ENCODE results near the gene ZNF467. TPM values are rescaled to one million over a fixed set of nuclear protein-coding genes. Genes with fewer than 3 reads are reported as not detected.

ZNF467 gene
- total RNA-seq, 1 donor from 2014 or later: 3.4 TPM

GRCh38 chr7:149733924-149734790, 39.2 kb downstream of the ZNF467 start:
- no peaks in the 10 kb centered on the region for H3K9me3 Mint-ChIP-seq (ENCODE audit: unreplicated experiment)
- DNase-seq (ENCODE audit: extremely low spot score, unreplicated experiment): peak; percentile 82
- TF ChIP-seq, protein P1, sequence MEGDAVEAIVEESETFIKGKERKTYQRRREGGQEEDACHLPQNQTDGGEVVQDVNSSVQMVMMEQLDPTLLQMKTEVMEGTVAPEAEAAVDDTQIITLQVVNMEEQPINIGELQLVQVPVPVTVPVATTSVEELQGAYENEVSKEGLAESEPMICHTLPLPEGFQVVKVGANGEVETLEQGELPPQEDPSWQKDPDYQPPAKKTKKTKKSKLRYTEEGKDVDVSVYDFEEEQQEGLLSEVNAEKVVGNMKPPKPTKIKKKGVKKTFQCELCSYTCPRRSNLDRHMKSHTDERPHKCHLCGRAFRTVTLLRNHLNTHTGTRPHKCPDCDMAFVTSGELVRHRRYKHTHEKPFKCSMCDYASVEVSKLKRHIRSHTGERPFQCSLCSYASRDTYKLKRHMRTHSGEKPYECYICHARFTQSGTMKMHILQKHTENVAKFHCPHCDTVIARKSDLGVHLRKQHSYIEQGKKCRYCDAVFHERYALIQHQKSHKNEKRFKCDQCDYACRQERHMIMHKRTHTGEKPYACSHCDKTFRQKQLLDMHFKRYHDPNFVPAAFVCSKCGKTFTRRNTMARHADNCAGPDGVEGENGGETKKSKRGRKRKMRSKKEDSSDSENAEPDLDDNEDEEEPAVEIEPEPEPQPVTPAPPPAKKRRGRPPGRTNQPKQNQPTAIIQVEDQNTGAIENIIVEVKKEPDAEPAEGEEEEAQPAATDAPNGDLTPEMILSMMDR (IDR thresholded peaks at IDR 0.05): no peak
- no peaks in the 10 kb centered on the region for H3K4me1 Mint-ChIP-seq (ENCODE audit: unreplicated experiment)
- H3K27ac Mint-ChIP-seq (ENCODE audit: unreplicated experiment): no peak overlapping the region
- peaks cover 4% of the 10 kb centered on the region for H3K27me3 Mint-ChIP-seq (ENCODE audit: unreplicated experiment)
- H3K4me3 Mint-ChIP-seq (ENCODE audit: unreplicated experiment): no peak overlapping the region
- H3K36me3 Mint-ChIP-seq (ENCODE audit: unreplicated experiment): peaks cover 24% of the 10 kb centered on the region

GRCh38 chr7:149733131-149733923, 40.1 kb downstream of the ZNF467 start:
- no peaks in the 10 kb centered on the region for H3K9me3 Mint-ChIP-seq (ENCODE audit: unreplicated experiment)
- peak; percentile 83 for DNase-seq (ENCODE audit: extremely low spot score, unreplicated experiment)
- H3K4me1 Mint-ChIP-seq (ENCODE audit: unreplicated experiment): no peaks in the 10 kb centered on the region
- H3K36me3 Mint-ChIP-seq (ENCODE audit: unreplicated experiment): peaks cover 25% of the 10 kb centered on the region
- TF ChIP-seq, protein P1 (IDR thresholded peaks at IDR 0.05): no peak
- peaks cover 4% of the 10 kb centered on the region for H3K27me3 Mint-ChIP-seq (ENCODE audit: unreplicated experiment)
- no peak overlapping the region for H3K4me3 Mint-ChIP-seq (ENCODE audit: unreplicated experiment)
- H3K27ac Mint-ChIP-seq (ENCODE audit: unreplicated experiment): no peak overlapping the region

- Mint-ChIP-seq H3K27me3 (ENCODE audit: unreplicated experiment) (peaks cover 4% of the 10 kb centered on the region), H3K36me3 (ENCODE audit: unreplicated experiment) (peaks cover 31% of the 10 kb centered on the region), H3K4me1 (ENCODE audit: unreplicated experiment) (no peaks in the 10 kb centered on the region), H3K9me3 (ENCODE audit: unreplicated experiment) (no peaks in the 10 kb centered on the region), H3K4me3 (ENCODE audit: unreplicated experiment) (no peak overlapping the region), H3K27ac (ENCODE audit: unreplicated experiment) (no peak overlapping the region)
- TF ChIP-seq, protein P1 (IDR thresholded peaks at IDR 0.05): no peak
- no peak for DNase-seq (ENCODE audit: extremely low spot score, unreplicated experiment)
These were observed 40.8 kb downstream of the ZNF467 start for GRCh38 chr7:149732611-149733010.

DNA sequence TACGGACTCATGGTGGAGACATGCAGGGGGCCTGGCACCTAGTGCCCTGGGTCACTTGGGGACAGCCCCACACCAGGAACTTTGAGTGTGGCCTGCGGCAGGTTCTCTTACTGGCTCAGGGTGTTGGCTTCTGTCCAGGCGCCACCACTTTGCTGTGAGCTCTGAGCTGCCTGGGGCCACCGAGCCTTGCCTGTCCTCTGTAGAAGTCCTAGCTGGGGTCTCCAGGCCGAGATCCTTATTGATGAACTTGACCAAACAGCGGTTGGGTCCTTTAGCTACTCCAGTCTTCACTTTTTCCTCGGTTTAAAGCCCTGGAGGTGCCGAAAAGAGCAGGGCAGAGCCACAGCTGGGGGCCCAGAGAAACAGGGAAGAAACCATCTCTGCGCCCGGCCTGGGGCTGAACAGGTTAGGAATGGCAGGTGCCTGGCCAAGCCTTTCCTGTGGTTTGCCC, 41.3 kb downstream of the ZNF467 start:
- Mint-ChIP-seq H3K27ac (ENCODE audit: unreplicated experiment) (no peak overlapping the region), H3K4me3 (ENCODE audit: unreplicated experiment) (no peak overlapping the region), H3K4me1 (ENCODE audit: unreplicated experiment) (no peaks in the 10 kb centered on the region), H3K36me3 (ENCODE audit: unreplicated experiment) (peaks cover 34% of the 10 kb centered on the region), H3K9me3 (ENCODE audit: unreplicated experiment) (no peaks in the 10 kb centered on the region), H3K27me3 (ENCODE audit: unreplicated experiment) (peaks cover 2% of the 10 kb centered on the region)
- TF ChIP-seq, protein P1 (IDR thresholded peaks at IDR 0.05): no peak
- peak; percentile 81 for DNase-seq (ENCODE audit: extremely low spot score, unreplicated experiment)
